Caco-2 (cell line): ENCODE measurements around the gene SFT2D1. TPM values are rescaled to one million over a fixed set of nuclear protein-coding genes. Genes with fewer than 3 reads are reported as not detected.
"Not testable (repeated sequence)": the region's sequence is repeated elsewhere in the genome, so short reads cannot be mapped to it uniquely, and the experiment has no call there.

Source experiments
- BruUV-seq: library from RNA; stranded (reverse); fragments of 400-500 nt; replicated peaks from 2 replicates; lab custom pipeline; 2021; lab: Mats Ljungman, UMichigan
- CTCF ChIA-PET: fragments of 300-600 bp; sonication (Branson Sonifier 250); formaldehyde crosslinking; loops from one replicate; lab custom pipeline; 2022; ENCODE audit warnings: antibody characterized with exemption; lab: Charles Lee
- POLR2A ChIA-PET: fragments of 300-600 bp; sonication (Branson Sonifier 250); formaldehyde crosslinking; loops from one replicate; lab custom pipeline; 2022; ENCODE audit warnings: antibody characterized with exemption; lab: Charles Lee
- DNase-seq, 2 experiments: peaks; one replicate each; pipeline versions ENCODE4 v3.0.0 to v3.0.0-alpha.2; 2020 to 2022
- H3K27me3 ChIP-seq: replicated peaks from 2 replicates; pipeline ENCODE4 v1.6.0; 2011; ENCODE audit warnings: low read length; ENCODE audit not compliant: control insufficient read depth, insufficient read depth
- H3K36me3 ChIP-seq: 2 replicates; pipeline ENCODE4 v1.5.1; 2011; ENCODE audit warnings: low read length; ENCODE audit not compliant: control insufficient read depth, insufficient read depth
- H3K4me1 ChIP-seq: fragments of 250-450 bp; sonication (Bioruptor Pico); 2 replicates; pipeline ENCODE4 v1.5.1; 2020; ENCODE audit warnings: mild to moderate bottlenecking
- H3K4me3 ChIP-seq: 2 replicates; pipeline ENCODE4 v1.5.1; 2011; ENCODE audit warnings: low read depth, mild to moderate bottlenecking, control low read depth, low read length
- H3K9me3 ChIP-seq: fragments of 250-450 bp; sonication (Bioruptor Pico); 2 replicates; pipeline ENCODE4 v1.5.1; 2020; ENCODE audit warnings: mild to moderate bottlenecking, moderate library complexity
- H3K27ac Mint-ChIP-seq: one replicate; pipeline ENCODE4 v1.8.0; 2022; ENCODE audit warnings: mixed read lengths; ENCODE audit not compliant: unreplicated experiment
- H3K27me3 Mint-ChIP-seq: one replicate; pipeline ENCODE4 v1.8.0; 2022; ENCODE audit warnings: mixed read lengths; ENCODE audit not compliant: insufficient read depth, unreplicated experiment
- H3K36me3 Mint-ChIP-seq: one replicate; pipeline ENCODE4 v1.8.0; 2022; ENCODE audit warnings: mild to moderate bottlenecking, mixed read lengths; ENCODE audit not compliant: insufficient read depth, unreplicated experiment
- H3K4me1 Mint-ChIP-seq: one replicate; pipeline ENCODE4 v1.8.0; 2022; ENCODE audit warnings: low read depth, mixed read lengths; ENCODE audit not compliant: unreplicated experiment
- H3K4me3 Mint-ChIP-seq: one replicate; pipeline ENCODE4 v1.8.0; 2022; ENCODE audit warnings: mild to moderate bottlenecking, moderate library complexity, mixed read lengths; ENCODE audit not compliant: unreplicated experiment
- H3K9me3 Mint-ChIP-seq: one replicate; pipeline ENCODE4 v1.8.0; 2022; ENCODE audit warnings: mixed read lengths; ENCODE audit not compliant: unreplicated experiment
- intact Hi-C: fragments of 100-400 bp; cut with micrococcal nuclease; formaldehyde crosslinking; loops from one replicate; pipeline ENCODE4 v1.10.0; 2022; ENCODE audit not compliant: unreplicated experiment
- total RNA-seq: library from RNA; stranded (reverse); gene quantifications from 2 replicates; pipeline ENCODE4 v1.2.3, GENCODE V29; 2022
- TF ChIP-seq, protein P1 (sequence below), 2 experiments: fragments of 200-600 bp in 1 of 2; IDR thresholded peaks; 1 replicate in 1 of 2; 2 replicates in 1 of 2; pipeline versions ENCODE4 v1.5.1 to v1.8.0; 2011 to 2022; ENCODE audit warnings: antibody characterized with exemption in 1 of 2, control low read depth in 1 of 2, inconsistent platforms in 1 of 2, low read depth in 1 of 2, low read length in 1 of 2, mild to moderate bottlenecking in 1 of 2, moderate library complexity in 1 of 2; ENCODE audit not compliant: insufficient read depth in 1 of 2, severe bottlenecking in 1 of 2, unreplicated experiment in 1 of 2

SFT2D1 gene
- total RNA-seq, 1 experiment from 2014 or later: 48.1 TPM

DNA sequence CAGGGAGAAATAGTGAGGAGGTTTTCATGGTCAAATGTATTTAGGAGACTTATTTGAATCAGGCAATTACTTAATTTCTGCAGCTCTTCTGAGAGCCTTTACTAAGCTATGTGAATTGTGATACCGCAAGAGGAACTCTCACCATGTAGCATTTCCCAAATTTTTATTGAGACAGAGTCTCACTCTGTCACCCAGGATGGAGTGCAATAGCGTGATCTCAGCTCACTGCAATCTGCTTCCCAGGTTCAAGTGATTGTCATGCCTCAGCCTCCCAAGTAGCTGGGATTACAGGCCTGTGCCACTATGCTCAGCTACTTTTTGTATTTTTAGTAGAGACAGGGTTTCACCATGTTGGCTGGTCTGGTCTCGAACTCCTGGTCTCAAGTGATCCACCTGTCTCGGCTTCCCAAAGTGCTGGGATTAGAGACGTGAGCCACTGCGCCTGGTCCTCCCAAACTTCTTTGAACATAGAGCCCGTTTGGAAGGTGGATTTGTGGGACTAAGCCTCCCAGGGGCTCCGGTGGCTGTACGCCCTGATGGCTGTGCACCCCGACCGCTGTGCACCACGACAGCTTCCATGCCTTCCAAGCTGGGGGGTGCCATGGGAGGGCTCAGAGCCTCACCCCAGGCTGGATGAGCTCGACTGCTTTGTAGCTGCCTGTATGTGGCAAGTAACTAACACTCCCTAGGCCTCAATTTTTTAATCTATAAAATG lies 46.1 kb upstream of the SFT2D1 start:
- DNase-seq: no peak
- POLR2A ChIA-PET: no interaction called here
- TF ChIP-seq, protein P1, sequence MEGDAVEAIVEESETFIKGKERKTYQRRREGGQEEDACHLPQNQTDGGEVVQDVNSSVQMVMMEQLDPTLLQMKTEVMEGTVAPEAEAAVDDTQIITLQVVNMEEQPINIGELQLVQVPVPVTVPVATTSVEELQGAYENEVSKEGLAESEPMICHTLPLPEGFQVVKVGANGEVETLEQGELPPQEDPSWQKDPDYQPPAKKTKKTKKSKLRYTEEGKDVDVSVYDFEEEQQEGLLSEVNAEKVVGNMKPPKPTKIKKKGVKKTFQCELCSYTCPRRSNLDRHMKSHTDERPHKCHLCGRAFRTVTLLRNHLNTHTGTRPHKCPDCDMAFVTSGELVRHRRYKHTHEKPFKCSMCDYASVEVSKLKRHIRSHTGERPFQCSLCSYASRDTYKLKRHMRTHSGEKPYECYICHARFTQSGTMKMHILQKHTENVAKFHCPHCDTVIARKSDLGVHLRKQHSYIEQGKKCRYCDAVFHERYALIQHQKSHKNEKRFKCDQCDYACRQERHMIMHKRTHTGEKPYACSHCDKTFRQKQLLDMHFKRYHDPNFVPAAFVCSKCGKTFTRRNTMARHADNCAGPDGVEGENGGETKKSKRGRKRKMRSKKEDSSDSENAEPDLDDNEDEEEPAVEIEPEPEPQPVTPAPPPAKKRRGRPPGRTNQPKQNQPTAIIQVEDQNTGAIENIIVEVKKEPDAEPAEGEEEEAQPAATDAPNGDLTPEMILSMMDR (IDR thresholded peaks at IDR 0.05; ENCODE audit: insufficient read depth in 1 of 2, low read depth in 1 of 2, low read length in 1 of 2, severe bottlenecking in 1 of 2, unreplicated experiment in 1 of 2): no peak
- H3K9me3 ChIP-seq: no peaks in the 10 kb centered on the region
- CTCF ChIA-PET: interaction anchor here (1.5 kb wide), 1 partner anchor 12 kb away, joined by 6 read pairs; no protein-coding TSS in a partner anchor
- intact Hi-C loops: loop anchor here (10.0 kb wide), 1 partner anchor 606 kb away; the partner anchor contains the start of gene CEP43
- Mint-ChIP-seq H3K36me3 (no peaks in the 10 kb centered on the region), H3K27ac (no peak overlapping the region), H3K4me1 (peaks cover 23% of the 10 kb centered on the region), H3K4me3 (no peak overlapping the region), H3K9me3 (no peaks in the 10 kb centered on the region), H3K27me3 (no peaks in the 10 kb centered on the region)
- H3K27me3 ChIP-seq: no peaks in the 10 kb centered on the region
- peaks cover 30% of the 10 kb centered on the region for H3K4me1 ChIP-seq
- H3K4me3 ChIP-seq: no peak overlapping the region
- no TSS peak for BruUV-seq
- H3K36me3 ChIP-seq: no peaks in the 10 kb centered on the region; the same call in 1 of the 2 replicates

GRCh38 chr6:166387642-166388289 lies 45.4 kb upstream of the SFT2D1 start:
- Mint-ChIP-seq H3K9me3 (no peaks in the 10 kb centered on the region), H3K4me3 (peak overlapping the region; percentile 12), H3K36me3 (no peaks in the 10 kb centered on the region), H3K27ac (no peak overlapping the region), H3K27me3 (no peaks in the 10 kb centered on the region), H3K4me1 (peaks cover 23% of the 10 kb centered on the region)
- Histone ChIP-seq H3K27me3 (no peaks in the 10 kb centered on the region), H3K4me3 (no peak overlapping the region), H3K9me3 (no peaks in the 10 kb centered on the region), H3K36me3 (no peaks in the 10 kb centered on the region; the same call in 1 of the 2 replicates), H3K4me1 (peaks cover 30% of the 10 kb centered on the region)
- intact Hi-C loops: loop anchor here (10.0 kb wide), 1 partner anchor 607 kb away; the partner anchor contains the start of gene CEP43
- peak; percentile 59 to 60 for DNase-seq
- CTCF ChIA-PET: interaction anchor here (1.5 kb wide), 1 partner anchor 13 kb away, joined by 6 read pairs; no protein-coding TSS in a partner anchor
- TF ChIP-seq, protein P1 (IDR thresholded peaks at IDR 0.05; ENCODE audit: insufficient read depth in 1 of 2, low read depth in 1 of 2, low read length in 1 of 2, severe bottlenecking in 1 of 2, unreplicated experiment in 1 of 2): no peak
- POLR2A ChIA-PET: no interaction called here
- BruUV-seq: no TSS peak

GRCh38 chr6:166387098-166387497 lies 44.8 kb upstream of the SFT2D1 start:
- POLR2A ChIA-PET: interaction anchor here (0.6 kb wide), 1 partner anchor 18 kb away, joined by 4 read pairs; no protein-coding TSS in a partner anchor
- BruUV-seq: not testable (repeated sequence)
- CTCF ChIA-PET: interaction anchor here (1.5 kb wide), 1 partner anchor 13 kb away, joined by 6 read pairs; no protein-coding TSS in a partner anchor

More at GRCh38 chr6:166387098-166387497, 44.8 kb upstream of the SFT2D1 start:
- H3K4me3 Mint-ChIP-seq, H3K9me3 Mint-ChIP-seq, H3K27me3 ChIP-seq, H3K36me3 Mint-ChIP-seq, H3K27me3 Mint-ChIP-seq, H3K4me3 ChIP-seq, H3K36me3 ChIP-seq, H3K27ac Mint-ChIP-seq, H3K9me3 ChIP-seq, DNase-seq: not testable (repeated sequence)
- H3K4me1 ChIP-seq: peaks cover 30% of the 10 kb centered on the region
- peaks cover 23% of the 10 kb centered on the region for H3K4me1 Mint-ChIP-seq
- intact Hi-C loops: loop anchor here (10.0 kb wide), 1 partner anchor 608 kb away; the partner anchor contains the start of gene CEP43
